B cell (primary cell): ENCODE data around the gene CD93. TPM values are rescaled to one million over a fixed set of nuclear protein-coding genes. Genes with fewer than 3 reads are reported as not detected.

Experiments
- ATAC-seq: fragments of 200-7000 bp; cut with Tn5 transposase; one replicate; pipeline ENCODE4 v1.10.0; 2021; ENCODE audit warnings: low read depth, mild to moderate bottlenecking, moderate number of reproducible peaks, moderate library complexity
- CTCF ChIA-PET: fragments of 350-600 bp; sonication (Branson Sonifier 250); formaldehyde crosslinking; loops from one replicate; lab custom pipeline; 2021; ENCODE audit warnings: antibody characterized with exemption, inconsistent platforms; lab: Charles Lee
- POLR2A ChIA-PET: fragments of 350-600 bp; sonication (Branson Sonifier 250); formaldehyde crosslinking; loops from one replicate; lab custom pipeline; 2021; ENCODE audit warnings: antibody characterized with exemption; lab: Charles Lee
- DNase-seq: peaks from one replicate; pipeline ENCODE4 v3.0.0; 2013
- H2AFZ ChIP-seq: 2 replicates; pipeline ENCODE4 v1.6.1; 2012; ENCODE audit warnings: mild to moderate bottlenecking, low read depth, low read length; ENCODE audit not compliant: insufficient read depth, poor library complexity, severe bottlenecking
- H3K27ac ChIP-seq, 2 donors: 1 replicate in 1 of 2; 2 replicates in 1 of 2; pipeline ENCODE4 v1.5.1; 2012 to 2013; ENCODE audit warnings: low read length in 2 of 2, mild to moderate bottlenecking in 2 of 2, moderate library complexity in 1 of 2
- H3K27me3 ChIP-seq, 4 experiments: fragments of 200-600 bp in 1 of 4; sonication (generic) in 1 of 4; replicated peaks in 1 of 4; 1 replicate in 2 of 4; 2 replicates in 2 of 4; pipeline versions ENCODE4 v1.6.1 to v1.7.0; 2013 to 2016; ENCODE audit warnings: low read length in 3 of 4, mild to moderate bottlenecking in 2 of 4, mixed read lengths in 1 of 4, moderate library complexity in 1 of 4; ENCODE audit not compliant: insufficient read depth in 4 of 4, control insufficient read depth in 3 of 4; ENCODE audit errors: control extremely low read depth in 1 of 4
- H3K36me3 ChIP-seq, 2 experiments: replicated peaks in 1 of 2; 1 replicate in 1 of 2; 2 replicates in 1 of 2; pipeline versions ENCODE4 v1.6.1 to v1.7.1; 2013; ENCODE audit warnings: low read length in 1 of 2; ENCODE audit not compliant: insufficient read depth in 2 of 2, control insufficient read depth in 1 of 2; ENCODE audit errors: control extremely low read depth in 1 of 2, extremely low read depth in 1 of 2
- H3K4me1 ChIP-seq, 2 donors: fragments of 200-600 bp in 1 of 2; sonication (generic) in 1 of 2; 1 replicate in 1 of 2; 2 replicates in 1 of 2; pipeline versions ENCODE4 v1.5.1 to v1.6.1; 2013 to 2017; ENCODE audit warnings: low read length in 2 of 2; ENCODE audit not compliant: control insufficient read depth in 2 of 2, insufficient read depth in 2 of 2
- H3K4me2 ChIP-seq: replicated peaks from 2 replicates; pipeline ENCODE3; 2012; ENCODE audit warnings: mild to moderate bottlenecking, low read depth, low read length; ENCODE audit not compliant: poor library complexity, severe bottlenecking
- H3K4me3 ChIP-seq, 5 experiments: fragments of 200-600 bp in 1 of 5; sonication (generic) in 1 of 5; 1 replicate in 3 of 5; 2 replicates in 2 of 5; pipeline versions ENCODE4 v1.5.1 to v1.7.0; 2011 to 2016; ENCODE audit warnings: low read length in 4 of 5, mild to moderate bottlenecking in 4 of 5, low read depth in 2 of 5, control low read depth in 1 of 5, moderate library complexity in 1 of 5; ENCODE audit not compliant: insufficient read depth in 1 of 5; ENCODE audit errors: control extremely low read depth in 1 of 5, extremely low read depth in 1 of 5
- H3K79me2 ChIP-seq: fragments of 200-600 bp; sonication (generic); one replicate; pipeline ENCODE4 v1.6.0; 2016; ENCODE audit warnings: low read length; ENCODE audit not compliant: control insufficient read depth, insufficient read depth
- H3K9ac ChIP-seq: fragments of 200-600 bp; sonication (generic); 2 replicates; pipeline ENCODE4 v1.6.1; 2017; ENCODE audit warnings: mild to moderate bottlenecking, low read length, moderate library complexity
- H3K9me3 ChIP-seq, 3 donors: one replicate each; pipeline versions ENCODE4 v1.6.1 to v1.7.1; 2013; ENCODE audit warnings: low read length in 2 of 3; ENCODE audit not compliant: control insufficient read depth in 2 of 3, insufficient read depth in 1 of 3; ENCODE audit errors: control extremely low read depth in 1 of 3
- H4K20me1 ChIP-seq: 2 replicates; pipeline ENCODE4 v1.6.0; 2012; ENCODE audit warnings: mild to moderate bottlenecking, low read length; ENCODE audit not compliant: insufficient read depth, control insufficient read depth, poor library complexity, severe bottlenecking
- H3K27ac Mint-ChIP-seq: one replicate; pipeline ENCODE4 v1.8.0; 2021; ENCODE audit warnings: mixed read lengths
- H3K27me3 Mint-ChIP-seq: one replicate; pipeline ENCODE4 v1.8.0; 2021; ENCODE audit warnings: mixed read lengths
- H3K4me1 Mint-ChIP-seq: one replicate; pipeline ENCODE4 v1.8.0; 2021; ENCODE audit warnings: mixed read lengths
- H3K4me3 Mint-ChIP-seq: one replicate; pipeline ENCODE4 v1.8.0; 2021; ENCODE audit warnings: mixed read lengths
- H3K9me3 Mint-ChIP-seq: one replicate; pipeline ENCODE4 v1.8.0; 2022; ENCODE audit warnings: mixed read lengths; ENCODE audit not compliant: insufficient read depth
- CTCF ChIP-seq: fragments of 200-600 bp; IDR thresholded peaks from one replicate; pipeline ENCODE4 v1.8.0; 2022; ENCODE audit warnings: antibody characterized with exemption, mild to moderate bottlenecking
- EZH2 ChIP-seq: IDR thresholded peaks from 2 replicates; pipeline ENCODE4 v1.6.1; 2012; ENCODE audit warnings: borderline replicate concordance, low read depth, mild to moderate bottlenecking, moderate library complexity, low read length; ENCODE audit not compliant: insufficient read depth, poor library complexity, severe bottlenecking
- WGBS: methylation state at CpG from one replicate; pipeline ENCODE4 v1.1.5; 2013; ENCODE audit warnings: missing lambda C conversion rate; ENCODE audit not compliant: insufficient coverage; 5-methylcytosine and 5-hydroxymethylcytosine counted together
- intact Hi-C: fragments of 100-400 bp; cut with micrococcal nuclease; formaldehyde crosslinking; loops from one replicate; pipeline ENCODE4 v1.10.0; 2022
- polyA plus RNA-seq: library from polyadenylated mRNA; depleted of rRNA; stranded (reverse); fragments of >200 nt; gene quantifications from 2 replicates; pipeline ENCODE4 v1.2.3, GENCODE V29; 2012
- total RNA-seq, 2 donors: library from RNA; stranded (reverse); fragments of 120-200 nt in 1 of 2; gene quantifications; 1 replicate in 1 of 2; 2 replicates in 1 of 2; pipeline versions ENCODE4 v1.2.3 to v1.2.4, GENCODE V29; 2013 to 2022

The CD93 gene
- total and polyA plus RNA-seq, 2 donors (not counting 1 experiment from before 2014, with no cell fraction given), result 0.12 to 0.51 TPM

- Histone ChIP-seq H3K79me2 (no peaks in the 10 kb centered on the region), H3K4me1 (no peaks in the 10 kb centered on the region), H3K4me3 (no peak overlapping the region), H3K27ac (no peak overlapping the region), H3K4me2 (no peak overlapping the region), H3K27me3 (no peaks in the 10 kb centered on the region), H3K36me3 (no peaks in the 10 kb centered on the region), H2AFZ (no peak overlapping the region), H4K20me1 (no peaks in the 10 kb centered on the region), H3K9me3 (peaks cover 0 to 7% (median 1%) of the 10 kb centered on the region in 3 donors), H3K9ac (no peak overlapping the region)
- TF ChIP-seq EZH2 (no peak), CTCF (no peak)
- Mint-ChIP-seq H3K27ac (no peak overlapping the region), H3K4me1 (no peaks in the 10 kb centered on the region), H3K4me3 (no peak overlapping the region), H3K27me3 (peaks cover 11% of the 10 kb centered on the region), H3K9me3 (peaks cover 5% of the 10 kb centered on the region)
- ChIA-PET CTCF (no interaction called here), POLR2A (no interaction called here)
- WGBS, result 100% methylated on average over 2 of the region's 3 CpGs
- DNase-seq (no peak), ATAC-seq (no peak)
- intact Hi-C loops, result no loop called here
These were observed 27.1 kb downstream of the CD93 start for GRCh38 chr20:23059001-23059400.

- Histone ChIP-seq H3K9ac (no peak overlapping the region), H4K20me1 (no peaks in the 10 kb centered on the region), H3K27ac (no peak overlapping the region), H3K79me2 (no peaks in the 10 kb centered on the region), H3K36me3 (no peaks in the 10 kb centered on the region), H3K4me2 (no peak overlapping the region), H3K9me3 (peaks cover 0 to 7% (median 1%) of the 10 kb centered on the region in 3 donors), H3K4me3 (no peak overlapping the region), H3K4me1 (no peaks in the 10 kb centered on the region), H3K27me3 (no peaks in the 10 kb centered on the region), H2AFZ (no peak overlapping the region)
- intact Hi-C loops, result no loop called here
- no peak for ATAC-seq
- Mint-ChIP-seq H3K9me3 (peaks cover 5% of the 10 kb centered on the region), H3K27me3 (peaks cover 14% of the 10 kb centered on the region), H3K4me3 (no peak overlapping the region), H3K4me1 (no peaks in the 10 kb centered on the region), H3K27ac (no peak overlapping the region)
- DNase-seq, result no peak
- ChIA-PET CTCF (no interaction called here), POLR2A (no interaction called here)
- no peak for TF ChIP-seq CTCF
- no peak for TF ChIP-seq EZH2
- WGBS, result no CpG with 5 or more reads among the region's 1 CpG
These were observed 27.9 kb downstream of the CD93 start for GRCh38 chr20:23058240-23058639.
